HS-5 (cell line): Measurements from ENCODE around the gene SLC6A12.
"Not testable (repeated sequence)": the region's sequence is repeated elsewhere in the genome, so short reads cannot be mapped to it uniquely, and the experiment has no call there.

ENCODE experiments used
- DNase-seq: peaks from one replicate; pipeline ENCODE4 v3.0.0-alpha.2; 2012; ENCODE audit warnings: low read depth

The SLC6A12 gene

GRCh38 chr12:197911-198695 lies 15.9 kb downstream of the SLC6A12 start:
- DNase-seq: no peak

GRCh38 chr12:197347-197746 lies 16.6 kb downstream of the SLC6A12 start:
- no peak for DNase-seq

GRCh38 chr12:196436-196835 lies 17.5 kb downstream of the SLC6A12 start:
- no peak for DNase-seq

GRCh38 chr12:195951-196350 lies 18.0 kb downstream of the SLC6A12 start:
- DNase-seq: no peak

GRCh38 chr12:195156-195555 lies 18.8 kb downstream of the SLC6A12 start:
- no peak for DNase-seq

- DNase-seq: no peak
These were observed 19.7 kb downstream of the SLC6A12 start for GRCh38 chr12:194276-194675.

- DNase-seq: no peak
These were observed 20.7 kb downstream of the SLC6A12 start for GRCh38 chr12:193261-193660.

- no peak for DNase-seq
These were observed 22.4 kb downstream of the SLC6A12 start for GRCh38 chr12:191541-191940.

GRCh38 chr12:190881-191280 lies 23.1 kb downstream of the SLC6A12 start:
- no peak for DNase-seq

GRCh38 chr12:189622-189962 lies 24.4 kb downstream of the SLC6A12 start:
- DNase-seq: no peak

GRCh38 chr12:188910-189621 lies 24.9 kb downstream of the SLC6A12 start:
- no peak for DNase-seq

GRCh38 chr12:187986-188909 lies 25.7 kb downstream of the SLC6A12 start:
- DNase-seq: not testable (repeated sequence)

GRCh38 chr12:186006-186625 lies 27.8 kb downstream of the SLC6A12 start:
- no peak for DNase-seq

GRCh38 chr12:185576-185955 lies 28.4 kb downstream of the SLC6A12 start:
- DNase-seq: no peak

GRCh38 chr12:184811-185575 lies 29.0 kb downstream of the SLC6A12 start:
- no peak for DNase-seq

GRCh38 chr12:182381-182892 lies 31.5 kb downstream of the SLC6A12 start:
- peak; percentile 79 for DNase-seq

- DNase-seq: no peak
These were observed 32.0 kb downstream of the SLC6A12 start for GRCh38 chr12:181921-182320.

GRCh38 chr12:180445-180844 lies 33.5 kb downstream of the SLC6A12 start:
- DNase-seq: no peak

- no peak for DNase-seq
These were observed 34.1 kb downstream of the SLC6A12 start for GRCh38 chr12:179885-180284.

- no peak for DNase-seq
These were observed 34.6 kb downstream of the SLC6A12 start for GRCh38 chr12:179131-179884.

GRCh38 chr12:178829-179109 lies 35.2 kb downstream of the SLC6A12 start:
- no peak for DNase-seq
